ENCODE measurements around the gene TOMM20L.
"Not testable (repeated sequence)": the region's sequence is repeated elsewhere in the genome, so short reads cannot be mapped to it uniquely, and the experiment has no call there.

Gene TOMM20L

DNA sequence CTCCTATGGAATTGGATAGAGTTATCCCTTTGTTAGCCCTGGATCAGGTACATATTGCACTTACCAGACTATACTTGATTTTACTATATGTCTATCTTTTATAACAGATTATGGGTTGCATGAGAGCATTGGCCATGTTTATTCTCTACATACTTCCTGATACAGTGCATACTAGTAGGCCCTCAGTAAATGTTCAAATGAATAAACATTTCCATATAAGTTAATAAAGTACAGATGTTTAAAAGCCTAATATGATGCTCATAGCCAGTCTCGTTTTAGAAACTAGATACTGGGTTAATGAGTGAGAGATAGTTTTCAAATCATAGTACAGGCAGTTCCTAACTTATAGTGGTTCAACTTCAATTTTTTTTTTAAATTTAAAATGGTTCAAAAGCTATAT is 39.5 kb upstream of the TOMM20L start:
- no peak overlapping the region for H3K9ac ChIP-seq (ENCODE audit: low read length)
- no peaks in the 10 kb centered on the region for H3K79me2 ChIP-seq (ENCODE audit: insufficient read depth, low read length)
- no peak overlapping the region for H3K4me2 ChIP-seq (ENCODE audit: low read depth, low read length, poor library complexity, severe bottlenecking)
- H2AFZ ChIP-seq (ENCODE audit: low read depth, low read length, severe bottlenecking), result no peak overlapping the region
- peaks cover 9% of the 10 kb centered on the region; the same call in 1 of the 2 replicates for H3F3A ChIP-seq (ENCODE audit: insufficient read depth)
- TF ChIP-seq, protein P1, sequence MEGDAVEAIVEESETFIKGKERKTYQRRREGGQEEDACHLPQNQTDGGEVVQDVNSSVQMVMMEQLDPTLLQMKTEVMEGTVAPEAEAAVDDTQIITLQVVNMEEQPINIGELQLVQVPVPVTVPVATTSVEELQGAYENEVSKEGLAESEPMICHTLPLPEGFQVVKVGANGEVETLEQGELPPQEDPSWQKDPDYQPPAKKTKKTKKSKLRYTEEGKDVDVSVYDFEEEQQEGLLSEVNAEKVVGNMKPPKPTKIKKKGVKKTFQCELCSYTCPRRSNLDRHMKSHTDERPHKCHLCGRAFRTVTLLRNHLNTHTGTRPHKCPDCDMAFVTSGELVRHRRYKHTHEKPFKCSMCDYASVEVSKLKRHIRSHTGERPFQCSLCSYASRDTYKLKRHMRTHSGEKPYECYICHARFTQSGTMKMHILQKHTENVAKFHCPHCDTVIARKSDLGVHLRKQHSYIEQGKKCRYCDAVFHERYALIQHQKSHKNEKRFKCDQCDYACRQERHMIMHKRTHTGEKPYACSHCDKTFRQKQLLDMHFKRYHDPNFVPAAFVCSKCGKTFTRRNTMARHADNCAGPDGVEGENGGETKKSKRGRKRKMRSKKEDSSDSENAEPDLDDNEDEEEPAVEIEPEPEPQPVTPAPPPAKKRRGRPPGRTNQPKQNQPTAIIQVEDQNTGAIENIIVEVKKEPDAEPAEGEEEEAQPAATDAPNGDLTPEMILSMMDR (IDR thresholded peaks at IDR 0.05; ENCODE audit: insufficient read depth, low read length, poor library complexity, severe bottlenecking), result no peak
- TF ChIP-seq EZH2phosphoT487 (conservative IDR thresholded peaks at IDR 0.05; ENCODE audit: low read length), result no peak
- H3K27ac ChIP-seq (ENCODE audit: low read depth, low read length), result no peak overlapping the region
- H3K4me3 ChIP-seq (ENCODE audit: insufficient read depth, low read length, poor library complexity, severe bottlenecking), result no peak overlapping the region
- no peaks in the 10 kb centered on the region for H3K27me3 ChIP-seq (ENCODE audit: low read length)
- H3K36me3 ChIP-seq (ENCODE audit: low read length), result peaks cover 31% of the 10 kb centered on the region
- H3K9me3 ChIP-seq (ENCODE audit: insufficient read depth, low read length), result no peaks in the 10 kb centered on the region
- H4K20me1 ChIP-seq (ENCODE audit: low read depth, low read length), result no peaks in the 10 kb centered on the region
- no peaks in the 10 kb centered on the region for H3K9me2 ChIP-seq (replicated peaks; ENCODE audit: insufficient read depth, low read length)

DNA sequence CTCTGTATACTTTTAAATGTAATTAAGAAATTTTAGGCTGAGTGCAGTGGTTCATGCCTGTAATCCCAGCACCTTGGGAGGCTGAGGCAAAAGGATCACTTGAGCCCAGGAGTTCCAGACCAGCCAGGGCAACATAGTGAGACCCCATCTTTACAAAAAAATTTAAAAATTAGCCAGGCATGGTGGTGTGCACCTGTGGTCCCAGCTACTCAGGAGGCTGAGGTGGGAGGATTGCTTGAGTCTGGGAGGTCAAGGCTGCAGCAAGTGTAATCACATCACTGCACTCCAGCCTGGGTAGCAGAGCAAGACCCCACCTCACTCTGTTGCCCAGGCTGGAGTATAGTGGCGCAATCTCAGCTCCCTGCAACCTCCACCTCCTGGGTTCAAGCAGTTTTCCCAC is 33.5 kb upstream of the TOMM20L start:
- H3F3A ChIP-seq (ENCODE audit: insufficient read depth); H3K79me2 ChIP-seq (ENCODE audit: insufficient read depth, low read length); H3K9ac ChIP-seq (ENCODE audit: low read length); H4K20me1 ChIP-seq (ENCODE audit: low read depth, low read length); H2AFZ ChIP-seq (ENCODE audit: low read depth, low read length, severe bottlenecking); H3K4me3 ChIP-seq (ENCODE audit: insufficient read depth, low read length, poor library complexity, severe bottlenecking); H3K27me3 ChIP-seq (ENCODE audit: low read length); H3K27ac ChIP-seq (ENCODE audit: low read depth, low read length); H3K9me3 ChIP-seq (ENCODE audit: insufficient read depth, low read length); H3K4me2 ChIP-seq (ENCODE audit: low read depth, low read length, poor library complexity, severe bottlenecking); H3K9me2 ChIP-seq (replicated peaks; ENCODE audit: insufficient read depth, low read length): not testable (repeated sequence)
- H3K36me3 ChIP-seq (ENCODE audit: low read length), result peaks cover 32% of the 10 kb centered on the region; the same call in 1 of the 2 replicates

DNA sequence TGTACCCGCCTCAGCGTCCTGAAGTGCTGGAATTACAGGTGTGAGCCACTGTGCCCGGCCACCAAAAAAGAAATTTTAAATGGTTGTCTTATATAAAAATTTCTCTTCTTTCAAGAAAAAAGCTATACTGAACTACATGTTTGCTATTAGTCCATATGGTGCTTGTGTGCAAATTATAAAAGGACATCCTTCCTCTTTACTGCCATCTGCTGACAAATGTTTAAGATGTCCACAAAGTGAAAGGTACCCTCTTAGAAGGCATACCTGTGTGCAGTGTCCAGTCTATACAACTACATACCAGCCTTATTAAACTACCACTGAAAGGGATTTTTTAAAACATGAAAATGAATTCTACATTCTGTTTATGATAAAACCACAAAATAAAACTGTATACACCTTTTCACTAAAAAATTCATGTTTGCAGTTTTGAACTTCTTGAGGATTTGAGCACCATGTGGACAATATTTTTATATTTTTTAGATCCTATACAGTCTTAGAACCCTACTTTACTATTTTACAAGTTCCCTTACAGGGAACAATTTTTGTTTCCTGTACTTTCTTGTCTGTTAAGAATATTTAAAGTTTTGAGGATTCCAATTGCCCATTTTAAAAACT is 32.8 kb upstream of the TOMM20L start:
- H3K27me3 ChIP-seq (ENCODE audit: low read length), result no peaks in the 10 kb centered on the region
- no peaks in the 10 kb centered on the region for H3K9me3 ChIP-seq (ENCODE audit: insufficient read depth, low read length)
- H3K9ac ChIP-seq (ENCODE audit: low read length), result no peak overlapping the region
- peaks cover 8% of the 10 kb centered on the region; the same call in 1 of the 2 replicates for H3F3A ChIP-seq (ENCODE audit: insufficient read depth)
- no peak overlapping the region for H2AFZ ChIP-seq (ENCODE audit: low read depth, low read length, severe bottlenecking)
- no peaks in the 10 kb centered on the region for H4K20me1 ChIP-seq (ENCODE audit: low read depth, low read length)
- no peak overlapping the region for H3K4me2 ChIP-seq (ENCODE audit: low read depth, low read length, poor library complexity, severe bottlenecking)
- H3K79me2 ChIP-seq (ENCODE audit: insufficient read depth, low read length), result no peaks in the 10 kb centered on the region
- no peak overlapping the region for H3K27ac ChIP-seq (ENCODE audit: low read depth, low read length)
- no peak overlapping the region for H3K4me3 ChIP-seq (ENCODE audit: insufficient read depth, low read length, poor library complexity, severe bottlenecking)
- peaks cover 34% of the 10 kb centered on the region; the same call in 1 of the 2 replicates for H3K36me3 ChIP-seq (ENCODE audit: low read length)
- H3K9me2 ChIP-seq (replicated peaks; ENCODE audit: insufficient read depth, low read length), result no peaks in the 10 kb centered on the region
- TF ChIP-seq, protein P1 (IDR thresholded peaks at IDR 0.05; ENCODE audit: insufficient read depth, low read length, poor library complexity, severe bottlenecking), result peak; percentile 23
- TF ChIP-seq EZH2phosphoT487 (conservative IDR thresholded peaks at IDR 0.05; ENCODE audit: low read length), result no peak

DNA sequence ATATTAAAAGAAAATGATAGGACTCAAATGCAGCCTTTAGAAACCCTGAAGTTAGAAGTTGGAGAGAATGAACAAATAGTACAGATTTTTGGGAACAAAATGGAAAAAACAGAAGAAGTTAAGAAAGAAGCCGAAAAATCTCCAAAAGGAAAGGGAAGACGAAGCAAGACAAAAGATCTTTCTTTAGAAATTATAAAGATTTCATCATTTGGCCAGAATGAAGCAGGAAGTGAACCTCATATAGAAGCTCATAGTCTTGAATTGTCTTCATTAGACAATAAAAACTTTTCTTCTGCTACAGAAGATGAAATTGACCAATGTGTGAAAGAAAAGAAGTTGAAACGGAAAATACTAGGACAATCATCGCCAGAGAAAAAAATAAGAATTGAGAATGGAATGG is 31.4 kb upstream of the TOMM20L start:
- H3K4me2 ChIP-seq (ENCODE audit: low read depth, low read length, poor library complexity, severe bottlenecking), result no peak overlapping the region
- H3K9ac ChIP-seq (ENCODE audit: low read length), result no peak overlapping the region
- H3K9me2 ChIP-seq (replicated peaks; ENCODE audit: insufficient read depth, low read length), result no peaks in the 10 kb centered on the region
- no peak overlapping the region for H3K27ac ChIP-seq (ENCODE audit: low read depth, low read length)
- no peaks in the 10 kb centered on the region for H4K20me1 ChIP-seq (ENCODE audit: low read depth, low read length)
- no peak overlapping the region for H3K4me3 ChIP-seq (ENCODE audit: insufficient read depth, low read length, poor library complexity, severe bottlenecking)
- H3K79me2 ChIP-seq (ENCODE audit: insufficient read depth, low read length), result no peaks in the 10 kb centered on the region
- TF ChIP-seq, protein P1 (IDR thresholded peaks at IDR 0.05; ENCODE audit: insufficient read depth, low read length, poor library complexity, severe bottlenecking), result no peak
- TF ChIP-seq EZH2phosphoT487 (conservative IDR thresholded peaks at IDR 0.05; ENCODE audit: low read length), result no peak
- peaks cover 44% of the 10 kb centered on the region; the same call in 1 of the 2 replicates for H3K36me3 ChIP-seq (ENCODE audit: low read length)
- H3K9me3 ChIP-seq (ENCODE audit: insufficient read depth, low read length), result no peaks in the 10 kb centered on the region
- H3K27me3 ChIP-seq (ENCODE audit: low read length), result no peaks in the 10 kb centered on the region
- H3F3A ChIP-seq (ENCODE audit: insufficient read depth), result peaks cover 8% of the 10 kb centered on the region; the same call in 1 of the 2 replicates
- no peak overlapping the region for H2AFZ ChIP-seq (ENCODE audit: low read depth, low read length, severe bottlenecking)

All from SU-DHL-6 (cell line).